Activated CD4-positive, alpha-beta memory T cell treated with anti-CD3 and anti-CD28 coated beads, Interleukin-2, amount 10 ng/mL, durations not matched to agents 7 days and 5 days (primary cell): ENCODE data around the gene METTL2B. TPM values are rescaled to one million over a fixed set of nuclear protein-coding genes. Genes with fewer than 3 reads are reported as not detected.
A peak's percentile ranks its signal among the peaks of the same experiment; 100 is the strongest.

Source experiments
- CTCF ChIA-PET: fragments of 350-600 bp; sonication (Branson Sonifier 250); formaldehyde crosslinking; loops from one replicate; lab custom pipeline; 2021; ENCODE audit warnings: antibody characterized with exemption, inconsistent platforms; lab: Charles Lee
- POLR2A ChIA-PET: fragments of 350-600 bp; sonication (Branson Sonifier 250); formaldehyde crosslinking; loops from one replicate; lab custom pipeline; 2021; ENCODE audit warnings: antibody characterized with exemption; lab: Charles Lee
- DNase-seq: peaks from one replicate; pipeline ENCODE4 v3.0.0-alpha.2; 2020
- H3K27ac Mint-ChIP-seq: one replicate; pipeline ENCODE4 v1.8.0; 2021; ENCODE audit warnings: mild to moderate bottlenecking, mixed read lengths
- H3K27me3 Mint-ChIP-seq: one replicate; pipeline ENCODE4 v1.8.0; 2021; ENCODE audit warnings: mixed read lengths
- H3K36me3 Mint-ChIP-seq: one replicate; pipeline ENCODE4 v1.8.0; 2021; ENCODE audit warnings: low read depth, mixed read lengths
- H3K4me1 Mint-ChIP-seq: one replicate; pipeline ENCODE4 v1.8.0; 2021; ENCODE audit warnings: mixed read lengths
- H3K4me3 Mint-ChIP-seq: one replicate; pipeline ENCODE4 v1.8.0; 2021; ENCODE audit warnings: mild to moderate bottlenecking, mixed read lengths
- H3K9me3 Mint-ChIP-seq: one replicate; pipeline ENCODE4 v1.8.0; 2021; ENCODE audit warnings: mixed read lengths
- total RNA-seq, 2 experiments: library from RNA; stranded (reverse); gene quantifications; one replicate each; pipeline ENCODE4 v1.2.3, GENCODE V29; 2021

METTL2B gene
- total RNA-seq, 2 experiments from 2014 or later, result 23.3 to 27.8 TPM

- POLR2A ChIA-PET, result no interaction called here
- CTCF ChIA-PET, result interaction anchor here (1.0 kb wide), 1 partner anchor 9 kb away, joined by 3 read pairs; the partner anchor contains the start of gene HILPDA
- DNase-seq, result no peak
- H3K9me3 Mint-ChIP-seq, result no peaks in the 10 kb centered on the region
- H3K4me3 Mint-ChIP-seq, result no peak overlapping the region
- H3K27me3 Mint-ChIP-seq, result peaks cover 7% of the 10 kb centered on the region
- no peak overlapping the region for H3K27ac Mint-ChIP-seq
- peaks cover 3% of the 10 kb centered on the region for H3K4me1 Mint-ChIP-seq
- no peaks in the 10 kb centered on the region for H3K36me3 Mint-ChIP-seq
These were observed 30.2 kb upstream of the METTL2B start for GRCh38 chr7:128446306-128446705.

GRCh38 chr7:128447941-128448564 is 28.5 kb upstream of the METTL2B start:
- H3K4me1 Mint-ChIP-seq, result peaks cover 11% of the 10 kb centered on the region
- ChIA-PET POLR2A (interaction anchor here (1.3 kb wide), 1 partner anchor 11 kb away, joined by 3 read pairs; no protein-coding TSS in a partner anchor), CTCF (interaction anchor here (1.9 to 2.5 kb wide), 2 partner anchors 14 to 20 kb away, joined by 11 to 12 read pairs; no protein-coding TSS in a partner anchor)
- H3K4me3 Mint-ChIP-seq, result no peak overlapping the region
- peaks cover 20% of the 10 kb centered on the region for H3K27me3 Mint-ChIP-seq
- no peaks in the 10 kb centered on the region for H3K9me3 Mint-ChIP-seq
- no peaks in the 10 kb centered on the region for H3K36me3 Mint-ChIP-seq
- DNase-seq, result no peak
- H3K27ac Mint-ChIP-seq, result no peak overlapping the region

DNA sequence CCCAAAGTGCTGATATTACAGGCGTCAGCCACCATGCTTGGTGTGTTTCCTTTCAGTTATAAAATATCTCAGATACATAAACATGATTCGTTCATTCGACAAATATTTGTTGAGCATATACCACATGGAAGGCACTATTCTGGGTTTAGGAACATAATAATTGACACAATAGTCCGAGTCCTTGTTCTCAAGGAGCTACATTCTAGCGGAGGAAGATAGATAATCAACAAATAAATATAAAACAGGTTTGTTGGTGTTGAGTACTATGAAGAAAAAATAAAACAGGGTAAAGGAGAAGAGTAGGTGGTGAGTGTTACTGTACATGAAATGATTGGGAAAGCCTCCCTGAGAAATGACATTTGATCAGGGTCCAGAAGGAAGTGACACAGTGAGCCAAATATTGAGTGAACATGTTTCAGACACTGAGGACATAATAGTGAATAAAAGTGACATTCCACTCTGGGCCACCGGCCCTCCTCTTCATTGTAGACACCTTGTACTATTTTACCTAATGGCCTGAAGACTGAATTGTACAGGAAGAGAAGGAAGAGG is 27.7 kb upstream of the METTL2B start:
- peaks cover 23% of the 10 kb centered on the region for H3K27me3 Mint-ChIP-seq
- CTCF ChIA-PET, result interaction anchor here (1.9 to 2.5 kb wide), 2 partner anchors 13 to 21 kb away, joined by 11 to 12 read pairs; no protein-coding TSS in a partner anchor
- POLR2A ChIA-PET, result interaction anchor here (1.3 kb wide), 1 partner anchor 12 kb away, joined by 3 read pairs; no protein-coding TSS in a partner anchor
- H3K4me1 Mint-ChIP-seq, result peaks cover 11% of the 10 kb centered on the region
- no peaks in the 10 kb centered on the region for H3K9me3 Mint-ChIP-seq
- DNase-seq, result no peak
- H3K27ac Mint-ChIP-seq, result no peak overlapping the region
- no peaks in the 10 kb centered on the region for H3K36me3 Mint-ChIP-seq
- no peak overlapping the region for H3K4me3 Mint-ChIP-seq

- no peaks in the 10 kb centered on the region for H3K9me3 Mint-ChIP-seq
- no peak for DNase-seq
- no peak overlapping the region for H3K27ac Mint-ChIP-seq
- H3K27me3 Mint-ChIP-seq, result peaks cover 23% of the 10 kb centered on the region
- CTCF ChIA-PET, result interaction anchor here (1.1 kb wide), 1 partner anchor 11 kb away, joined by 3 read pairs; no protein-coding TSS in a partner anchor
- no peaks in the 10 kb centered on the region for H3K36me3 Mint-ChIP-seq
- peaks cover 22% of the 10 kb centered on the region for H3K4me1 Mint-ChIP-seq
- POLR2A ChIA-PET, result no interaction called here
- no peak overlapping the region for H3K4me3 Mint-ChIP-seq
These were observed 26.1 kb upstream of the METTL2B start for GRCh38 chr7:128450409-128450808.

DNA sequence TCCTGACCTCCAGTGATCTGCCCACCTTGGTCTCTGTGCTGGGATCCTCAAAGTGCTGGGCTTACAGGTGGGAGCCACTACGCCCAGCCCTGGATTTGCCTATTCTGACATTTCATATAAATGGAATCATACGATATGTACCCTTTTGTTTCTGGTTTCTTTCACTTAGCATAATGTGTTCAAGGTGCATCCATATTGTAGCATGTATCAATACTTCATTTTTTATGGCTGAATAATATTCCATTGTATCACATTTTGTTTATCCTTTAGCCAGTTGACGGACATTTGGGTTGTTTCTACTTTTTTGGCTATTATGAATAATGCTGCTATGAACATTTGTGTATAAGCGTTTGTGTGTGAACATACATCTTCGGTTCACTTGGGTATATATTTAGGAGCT is 25.6 kb upstream of the METTL2B start:
- H3K27me3 Mint-ChIP-seq, result peaks cover 23% of the 10 kb centered on the region
- no peaks in the 10 kb centered on the region for H3K9me3 Mint-ChIP-seq
- no peak for DNase-seq
- no peak overlapping the region for H3K4me3 Mint-ChIP-seq
- H3K36me3 Mint-ChIP-seq, result no peaks in the 10 kb centered on the region
- peaks cover 23% of the 10 kb centered on the region for H3K4me1 Mint-ChIP-seq
- POLR2A ChIA-PET, result no interaction called here
- CTCF ChIA-PET, result interaction anchor here (1.1 kb wide), 1 partner anchor 11 kb away, joined by 3 read pairs; no protein-coding TSS in a partner anchor
- no peak overlapping the region for H3K27ac Mint-ChIP-seq

GRCh38 chr7:128452552-128452951 is 24.0 kb upstream of the METTL2B start:
- Mint-ChIP-seq H3K9me3 (no peaks in the 10 kb centered on the region), H3K27me3 (peaks cover 23% of the 10 kb centered on the region), H3K36me3 (peaks cover 6% of the 10 kb centered on the region), H3K27ac (no peak overlapping the region), H3K4me3 (no peak overlapping the region), H3K4me1 (peaks cover 36% of the 10 kb centered on the region)
- DNase-seq, result no peak
- POLR2A ChIA-PET, result interaction anchor here (1.6 kb wide), 1 partner anchor 21 kb away, joined by 5 read pairs; no protein-coding TSS in a partner anchor
- CTCF ChIA-PET, result interaction anchor here (1.0 to 4.8 kb wide), 6 partner anchors 9 to 105 kb away, joined by 3 to 85 read pairs (median 4); no protein-coding TSS in a partner anchor

GRCh38 chr7:128453836-128454804 is 22.4 kb upstream of the METTL2B start:
- no peak overlapping the region for H3K27ac Mint-ChIP-seq
- no peak for DNase-seq
- H3K9me3 Mint-ChIP-seq, result no peaks in the 10 kb centered on the region
- POLR2A ChIA-PET, result interaction anchor here (1.2 to 1.6 kb wide), 2 partner anchors 23 to 26 kb away, joined by 3 to 5 read pairs; no protein-coding TSS in a partner anchor
- peaks cover 19% of the 10 kb centered on the region for H3K36me3 Mint-ChIP-seq
- H3K27me3 Mint-ChIP-seq, result peaks cover 23% of the 10 kb centered on the region
- CTCF ChIA-PET, result interaction anchor here (0.6 to 4.8 kb wide), 10 partner anchors 7 to 285 kb away, joined by 3 to 85 read pairs (median 4); partner anchors contain the start of genes CALU and RBM28
- H3K4me3 Mint-ChIP-seq, result peak overlapping the region; percentile 25
- peaks cover 50% of the 10 kb centered on the region for H3K4me1 Mint-ChIP-seq

DNA sequence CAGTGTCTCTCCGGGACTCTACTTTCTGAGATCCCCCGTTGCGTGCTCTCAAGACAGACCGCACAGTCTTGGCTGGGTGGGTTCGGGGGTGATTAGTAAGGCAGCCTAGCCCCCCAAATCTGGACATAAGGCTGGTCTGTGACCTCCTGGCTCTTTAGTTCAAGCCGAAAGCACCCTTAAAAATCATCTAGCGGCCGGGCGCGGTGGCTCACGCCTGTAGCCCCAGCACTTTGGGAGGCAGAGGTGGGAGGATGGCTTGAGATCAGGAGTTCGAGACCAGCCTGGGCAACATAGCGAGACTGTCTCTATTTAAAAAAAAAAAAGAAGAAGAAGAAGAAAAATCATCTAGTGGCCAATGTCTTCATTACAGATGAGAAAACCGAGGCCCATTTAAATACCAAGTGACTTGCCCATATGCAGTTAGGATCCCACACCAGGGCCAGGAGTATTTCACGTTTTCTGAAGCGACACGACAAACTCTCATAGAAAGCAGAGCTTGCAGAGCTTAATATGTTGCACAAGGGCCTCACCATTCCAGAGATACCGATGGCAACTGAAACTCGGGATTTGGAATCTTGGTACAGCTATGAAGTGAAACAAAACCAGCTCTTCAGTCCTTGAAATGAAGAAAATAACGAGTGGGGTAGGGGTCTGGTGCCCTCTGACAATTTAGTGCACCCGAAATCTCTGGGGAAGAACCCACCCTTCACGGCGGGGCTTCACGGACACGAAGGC is 21.6 kb upstream of the METTL2B start:
- ChIA-PET POLR2A (interaction anchor here (0.9 to 1.5 kb wide), 10 partner anchors 11 to 408 kb away, joined by 3 to 6 read pairs (median 3); partner anchors contain the start of genes ATP6V1F and CALU), CTCF (interaction anchor here (0.7 to 4.8 kb wide), 12 partner anchors 9 to 285 kb away, joined by 3 to 85 read pairs (median 3); partner anchors contain the start of genes CALU, METTL2B and RBM28)
- peaks cover 23% of the 10 kb centered on the region for H3K27me3 Mint-ChIP-seq
- DNase-seq, result no peak
- peaks cover 58% of the 10 kb centered on the region for H3K4me1 Mint-ChIP-seq
- peaks cover 19% of the 10 kb centered on the region for H3K36me3 Mint-ChIP-seq
- peak overlapping the region; percentile 90 for H3K27ac Mint-ChIP-seq
- peak overlapping the region; percentile 94 for H3K4me3 Mint-ChIP-seq
- H3K9me3 Mint-ChIP-seq, result no peaks in the 10 kb centered on the region

GRCh38 chr7:128455543-128456254 is 20.8 kb upstream of the METTL2B start, which contains the start of gene HILPDA:
Gene HILPDA, plus strand, starts transcription at chr7:128455878. Its CDS starts 1,391 bp downstream, at chr7:128457269.
- peak within 1 kb of the TSS; percentile 90 for H3K27ac Mint-ChIP-seq
- ChIA-PET POLR2A (interaction anchor here (0.8 to 1.5 kb wide), 11 partner anchors 11 to 407 kb away, joined by 3 to 6 read pairs (median 3); partner anchors contain the start of genes ATP6V1F and CALU), CTCF (interaction anchor here (0.7 to 4.8 kb wide), 12 partner anchors 9 to 284 kb away, joined by 3 to 85 read pairs (median 3); partner anchors contain the start of genes CALU, METTL2B and RBM28)
- H3K9me3 Mint-ChIP-seq, result no peaks in the 10 kb centered on the region
- peaks cover 19% of the 10 kb centered on the region for H3K36me3 Mint-ChIP-seq
- peak; percentile 95 for DNase-seq
- peaks cover 56% of the 10 kb centered on the region for H3K4me1 Mint-ChIP-seq
- H3K4me3 Mint-ChIP-seq, result peak within 1 kb of the TSS; percentile 94
- peaks cover 20% of the 10 kb centered on the region for H3K27me3 Mint-ChIP-seq

GRCh38 chr7:128456255-128456725 is 20.3 kb upstream of the METTL2B start:
- DNase-seq, result no peak
- H3K36me3 Mint-ChIP-seq, result peaks cover 19% of the 10 kb centered on the region
- peaks cover 16% of the 10 kb centered on the region for H3K27me3 Mint-ChIP-seq

More at GRCh38 chr7:128456255-128456725, 20.3 kb upstream of the METTL2B start:
- ChIA-PET POLR2A (interaction anchor here (0.8 to 1.5 kb wide), 4 partner anchors 21 to 407 kb away, joined by 3 to 5 read pairs (median 3); partner anchors contain the start of genes ATP6V1F and CALU), CTCF (interaction anchor here (0.7 to 4.8 kb wide), 5 partner anchors 10 to 113 kb away, joined by 3 to 85 read pairs (median 4); partner anchors contain the start of gene RBM28)
- Mint-ChIP-seq H3K9me3 (no peaks in the 10 kb centered on the region), H3K4me3 (peak overlapping the region; percentile 94), H3K27ac (peak overlapping the region; percentile 86), H3K4me1 (peaks cover 56% of the 10 kb centered on the region)
